Activated T-cell treated with anti-CD3 and anti-CD28 coated beads, Interleukin-2, amount 50 U/mL, for 72 hours (primary cell): ENCODE measurements around the gene SNAPC4. TPM values are rescaled to one million over a fixed set of nuclear protein-coding genes. Genes with fewer than 3 reads are reported as not detected.

Experiments used
- ATAC-seq, 2 donors: fragments of 150-1000 bp; cut with Tn5 transposase; replicated peaks in 1 of 2; 2 replicates each; pipeline ENCODE4 v1.10.0; 2021; ENCODE audit warnings: moderate library complexity in 2 of 2, mild to moderate bottlenecking in 1 of 2
- DNase-seq, 2 donors: peaks; one replicate each; pipeline ENCODE4 v3.0.0; 2021 to 2022; ENCODE audit warnings: mixed read lengths in 1 of 2
- H3K27ac Mint-ChIP-seq: one replicate; pipeline ENCODE4 v1.8.0; 2022; ENCODE audit warnings: mild to moderate bottlenecking, moderate library complexity, mixed read lengths
- H3K27me3 Mint-ChIP-seq: one replicate; pipeline ENCODE4 v1.8.0; 2022; ENCODE audit warnings: low read depth, mixed read lengths
- H3K36me3 Mint-ChIP-seq, 2 donors: one replicate each; pipeline ENCODE4 v1.8.0; 2022; ENCODE audit warnings: mixed read lengths in 2 of 2, mild to moderate bottlenecking in 1 of 2; ENCODE audit not compliant: insufficient read depth in 2 of 2
- H3K4me1 Mint-ChIP-seq: one replicate; pipeline ENCODE4 v1.8.0; 2022; ENCODE audit warnings: low read depth, mixed read lengths
- H3K4me3 Mint-ChIP-seq, 2 donors: one replicate each; pipeline ENCODE4 v1.8.0; 2022; ENCODE audit warnings: mild to moderate bottlenecking in 2 of 2, mixed read lengths in 2 of 2, moderate library complexity in 2 of 2
- H3K9me3 Mint-ChIP-seq, 2 donors: one replicate each; pipeline ENCODE4 v1.8.0; 2022; ENCODE audit warnings: mixed read lengths in 2 of 2
- total RNA-seq, 2 donors: library from RNA; stranded (reverse); gene quantifications; one replicate each; pipeline ENCODE4 v1.2.3, GENCODE V29; 2022

The SNAPC4 gene
- total RNA-seq, 2 donors from 2014 or later = 10.9 to 14.3 TPM

GRCh38 chr9:136399176-136400037, 563 bp downstream of the SNAPC4 start:
- peak; percentile 53 to 60 for DNase-seq
- Mint-ChIP-seq H3K27me3 (no peaks in the 10 kb centered on the region), H3K27ac (peak overlapping the region; percentile 74), H3K4me1 (peaks cover 43% of the 10 kb centered on the region), H3K9me3 (no peaks in the 10 kb centered on the region), H3K4me3 (peak overlapping the region; percentile 90 to 93), H3K36me3 (peaks cover 4 to 13% of the 10 kb centered on the region in 2 donors)
- peak; percentile 35 to 42 for ATAC-seq

DNA sequence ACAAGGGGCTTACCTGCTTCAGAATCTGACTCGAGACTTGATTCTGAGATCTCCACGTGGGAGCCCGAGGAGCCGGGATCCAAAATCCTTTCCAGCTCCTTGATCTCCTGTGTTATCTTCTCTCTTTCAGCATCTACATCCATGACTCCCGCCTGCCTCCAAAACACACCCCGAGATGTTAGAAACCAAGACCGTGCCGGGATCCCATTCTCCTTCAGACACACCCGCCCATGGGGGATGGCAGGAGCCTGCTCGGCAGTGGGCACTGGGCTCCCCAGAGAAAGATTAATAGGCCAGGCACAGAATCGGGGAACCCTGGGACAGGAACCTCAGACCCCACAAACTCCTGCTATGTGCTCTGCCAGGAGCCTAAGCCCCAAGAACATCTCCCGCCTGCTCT, 1.7 kb downstream of the SNAPC4 start:
- Mint-ChIP-seq H3K36me3 (peaks cover 4 to 13% of the 10 kb centered on the region in 2 donors), H3K4me3 (peak overlapping the region; percentile 90 to 93), H3K27ac (no peak overlapping the region), H3K4me1 (peaks cover 32% of the 10 kb centered on the region), H3K9me3 (no peaks in the 10 kb centered on the region), H3K27me3 (no peaks in the 10 kb centered on the region)
- DNase-seq = no peak
- ATAC-seq = no peak

GRCh38 chr9:136397643-136398042, 2.3 kb downstream of the SNAPC4 start:
- H3K4me3 Mint-ChIP-seq = no peak overlapping the region

GRCh38 chr9:136396219-136396515, 3.8 kb downstream of the SNAPC4 start:
- ATAC-seq (no peak), DNase-seq (no peak)
- Mint-ChIP-seq H3K4me1 (peaks cover 20% of the 10 kb centered on the region), H3K9me3 (no peaks in the 10 kb centered on the region), H3K27ac (no peak overlapping the region), H3K27me3 (no peaks in the 10 kb centered on the region), H3K4me3 (no peak overlapping the region), H3K36me3 (peaks cover 6 to 13% of the 10 kb centered on the region in 2 donors)

More at GRCh38 chr9:136397643-136398042, 2.3 kb downstream of the SNAPC4 start:
- ATAC-seq = no peak
- Mint-ChIP-seq H3K27ac (no peak overlapping the region), H3K9me3 (no peaks in the 10 kb centered on the region), H3K36me3 (peaks cover 4 to 11% of the 10 kb centered on the region in 2 donors), H3K27me3 (no peaks in the 10 kb centered on the region), H3K4me1 (peaks cover 29% of the 10 kb centered on the region)
- DNase-seq = no peak

DNA sequence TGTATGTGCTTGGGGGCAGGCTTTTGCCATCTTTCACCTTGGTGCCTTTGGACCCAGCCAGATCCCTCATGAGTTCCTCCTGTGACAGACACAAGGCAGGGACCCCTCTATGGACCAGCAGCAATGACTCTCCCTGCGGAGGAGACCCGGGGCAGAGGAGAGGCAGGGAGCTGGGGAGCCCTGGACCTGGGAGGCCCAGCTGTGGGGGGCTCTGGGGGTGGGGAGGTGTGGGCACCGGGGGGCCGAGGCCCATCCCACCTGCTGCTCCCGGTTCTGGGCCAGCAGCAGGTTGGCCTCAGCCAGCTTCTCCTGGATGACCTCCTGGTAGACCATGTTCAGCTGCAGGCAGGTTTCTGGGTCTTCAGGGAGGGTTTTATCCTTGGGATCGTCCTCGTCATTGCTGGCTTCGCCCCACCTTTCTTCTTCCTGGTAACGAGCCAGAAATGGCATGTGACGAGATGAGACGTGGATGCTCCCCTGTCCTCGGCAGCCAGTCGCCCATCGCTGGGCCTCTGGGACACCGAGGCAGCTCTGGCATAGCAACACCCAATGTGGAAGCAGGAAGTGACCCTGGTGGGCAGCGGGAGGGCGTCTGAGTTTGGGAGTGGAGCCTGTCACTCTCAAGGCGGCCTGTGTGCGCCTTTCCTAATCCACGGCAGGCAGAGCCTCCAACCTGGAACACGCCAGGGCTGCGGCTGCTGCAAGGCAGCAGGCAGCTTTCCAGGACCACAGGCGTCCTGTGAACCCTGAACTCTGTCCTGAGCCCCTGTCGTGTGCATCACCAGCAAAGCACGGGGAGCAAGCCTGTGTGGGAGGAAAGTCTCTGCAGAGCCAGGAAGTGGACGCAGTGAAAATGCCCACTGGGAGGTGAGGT, 4.4 kb downstream of the SNAPC4 start:
- H3K27me3 Mint-ChIP-seq = no peaks in the 10 kb centered on the region
- peaks cover 7 to 13% of the 10 kb centered on the region in 2 donors for H3K36me3 Mint-ChIP-seq

GRCh38 chr9:136395020-136395340, 5.0 kb downstream of the SNAPC4 start:
- no peak for DNase-seq
- no peak overlapping the region for H3K27ac Mint-ChIP-seq
- no peak overlapping the region for H3K4me3 Mint-ChIP-seq
- no peak for ATAC-seq
- H3K4me1 Mint-ChIP-seq = peaks cover 12% of the 10 kb centered on the region
- peaks cover 7 to 17% of the 10 kb centered on the region in 2 donors for H3K36me3 Mint-ChIP-seq
- no peaks in the 10 kb centered on the region for H3K9me3 Mint-ChIP-seq
- no peaks in the 10 kb centered on the region for H3K27me3 Mint-ChIP-seq

More for the DNA sequence above, 4.4 kb downstream of the SNAPC4 start:
- H3K4me3 Mint-ChIP-seq = no peak overlapping the region
- ATAC-seq (no peak), DNase-seq (no peak)
- H3K4me1 Mint-ChIP-seq = peaks cover 15% of the 10 kb centered on the region
- H3K9me3 Mint-ChIP-seq = no peaks in the 10 kb centered on the region
- H3K27ac Mint-ChIP-seq = no peak overlapping the region

- DNase-seq (no peak), ATAC-seq (no peak)
- Mint-ChIP-seq H3K27ac (no peak overlapping the region), H3K27me3 (no peaks in the 10 kb centered on the region), H3K4me1 (peaks cover 12% of the 10 kb centered on the region), H3K4me3 (no peak overlapping the region), H3K36me3 (peaks cover 9 to 21% of the 10 kb centered on the region in 2 donors), H3K9me3 (no peaks in the 10 kb centered on the region)
These were observed 5.5 kb downstream of the SNAPC4 start for GRCh38 chr9:136394312-136395019.

DNA sequence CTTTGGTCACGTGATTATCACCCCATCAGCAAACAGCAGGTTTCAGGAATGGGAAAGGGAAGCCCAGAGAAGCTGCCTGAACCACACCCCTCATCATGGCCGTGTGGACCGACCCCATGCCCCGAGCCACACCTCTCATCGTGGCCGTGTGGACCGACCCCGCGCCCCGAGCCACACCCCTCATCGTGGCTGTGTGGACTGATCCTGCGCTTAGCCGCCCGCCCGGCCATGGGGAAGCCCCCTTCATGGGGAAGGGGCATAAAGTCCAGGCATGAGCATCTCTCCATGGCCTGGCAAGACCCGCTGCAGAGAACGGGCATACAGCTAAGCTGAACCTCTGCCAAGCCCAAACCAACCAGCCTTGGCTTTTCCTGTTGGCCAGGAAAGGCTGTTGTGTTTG, 6.4 kb downstream of the SNAPC4 start:
- ATAC-seq = no peak
- DNase-seq = no peak
- H3K4me1 Mint-ChIP-seq = peaks cover 3% of the 10 kb centered on the region
- no peak overlapping the region for H3K27ac Mint-ChIP-seq
- H3K4me3 Mint-ChIP-seq = no peak overlapping the region
- H3K27me3 Mint-ChIP-seq = no peaks in the 10 kb centered on the region
- peaks cover 9 to 21% of the 10 kb centered on the region in 2 donors for H3K36me3 Mint-ChIP-seq
- H3K9me3 Mint-ChIP-seq = no peaks in the 10 kb centered on the region

GRCh38 chr9:136392538-136393449, 7.2 kb downstream of the SNAPC4 start:
- Mint-ChIP-seq H3K27ac (no peak overlapping the region), H3K36me3 (peaks cover 9 to 25% of the 10 kb centered on the region in 2 donors)

GRCh38 chr9:136391737-136392537, 8.0 kb downstream of the SNAPC4 start:
- no peak for DNase-seq
- H3K4me1 Mint-ChIP-seq = no peaks in the 10 kb centered on the region
- ATAC-seq = no peak
- no peak overlapping the region for H3K27ac Mint-ChIP-seq
- peaks cover 10 to 27% of the 10 kb centered on the region in 2 donors for H3K36me3 Mint-ChIP-seq
- no peak overlapping the region for H3K4me3 Mint-ChIP-seq
- no peaks in the 10 kb centered on the region for H3K27me3 Mint-ChIP-seq
- no peaks in the 10 kb centered on the region for H3K9me3 Mint-ChIP-seq

More at GRCh38 chr9:136392538-136393449, 7.2 kb downstream of the SNAPC4 start:
- Mint-ChIP-seq H3K4me1 (no peaks in the 10 kb centered on the region), H3K4me3 (no peak overlapping the region), H3K9me3 (no peaks in the 10 kb centered on the region), H3K27me3 (no peaks in the 10 kb centered on the region)
- ATAC-seq (no peak), DNase-seq (no peak)

DNA sequence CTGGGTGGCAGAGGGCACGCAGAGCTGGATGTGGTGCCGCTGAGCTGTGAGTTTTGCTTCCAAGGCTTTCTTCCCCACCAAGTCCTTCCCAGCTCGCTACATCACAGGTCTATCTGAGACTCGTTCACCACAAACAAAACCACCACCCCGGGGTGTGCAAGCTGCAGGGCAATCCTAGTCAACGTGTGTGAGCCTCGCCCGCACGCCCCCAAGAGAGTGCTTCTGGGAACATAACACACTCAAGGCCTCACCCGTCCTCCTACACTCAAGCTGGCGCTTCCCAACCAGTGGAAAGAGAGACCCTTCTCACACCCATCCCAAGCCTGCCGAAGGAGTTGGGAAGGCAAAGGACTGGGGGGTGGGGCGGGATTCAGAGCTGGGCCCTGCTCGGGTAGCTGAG, 10.6 kb downstream of the SNAPC4 start:
- Mint-ChIP-seq H3K27ac (no peak overlapping the region), H3K36me3 (peaks cover 13 to 26% of the 10 kb centered on the region in 2 donors), H3K4me1 (peaks cover 17% of the 10 kb centered on the region), H3K4me3 (no peak overlapping the region), H3K27me3 (no peaks in the 10 kb centered on the region), H3K9me3 (no peaks in the 10 kb centered on the region)
- ATAC-seq (no peak), DNase-seq (no peak)
